Psoas muscle (tissue), 8 donors: ENCODE results near the gene MIPEP. TPM values are rescaled to one million over a fixed set of nuclear protein-coding genes. Genes with fewer than 3 reads are reported as not detected.

Experiments
- ATAC-seq, 4 donors: fragments of 200-7000 bp; cut with Tn5 transposase; one replicate each; pipeline ENCODE4 v1.9.1; 2020; ENCODE audit warnings: moderate library complexity in 3 of 4, mild to moderate bottlenecking in 2 of 4
- DNase-seq, 2 donors: peaks; one replicate each; pipeline ENCODE4 v3.0.0-alpha.2; 2020
- H3K27ac ChIP-seq: fragments of 200-600 bp; one replicate; pipeline ENCODE4 v1.8.0; 2022
- H3K27me3 ChIP-seq, 3 donors: fragments of 200-600 bp in 1 of 3; one replicate each; pipeline versions ENCODE4 v1.6.1 to v1.8.0; 2013 to 2022; ENCODE audit warnings: low read length in 2 of 3, mild to moderate bottlenecking in 2 of 3, moderate library complexity in 1 of 3; ENCODE audit not compliant: insufficient read depth in 3 of 3
- H3K36me3 ChIP-seq, 2 donors: fragments of 200-600 bp in 1 of 2; one replicate each; pipeline versions ENCODE4 v1.6.1 to v1.8.0; 2013 to 2022; ENCODE audit warnings: low read depth in 1 of 2, mild to moderate bottlenecking in 1 of 2, moderate library complexity in 1 of 2; ENCODE audit not compliant: insufficient read depth in 1 of 2
- H3K4me1 ChIP-seq: fragments of 200-600 bp; one replicate; pipeline ENCODE4 v1.8.0; 2022
- H3K4me3 ChIP-seq: fragments of 200-600 bp; one replicate; pipeline ENCODE4 v1.8.0; 2022; ENCODE audit warnings: mild to moderate bottlenecking
- H3K9me3 ChIP-seq: fragments of 200-600 bp; one replicate; pipeline ENCODE4 v1.8.0; 2022
- whole genome bisulfite sequencing, 3 donors: extraction: QIAGEN DNeasy Blood & Tissue Kit; methylation state at CpG; one replicate each; pipeline versions ENCODE4 v1.1.6 to v1.1.7; 2013; 5-methylcytosine and 5-hydroxymethylcytosine counted together
- intact Hi-C, 2 donors: fragments of 100-400 bp; cut with DNase I; formaldehyde crosslinking; loops; one replicate each; pipeline versions ENCODE4 v1.11.0 to v1.14.2; 2022
- polyA plus RNA-seq, 3 donors: library from polyadenylated mRNA; stranded (reverse); fragments of 200-250 nt; gene quantifications; one replicate each; pipeline ENCODE4 v1.2.3, GENCODE V29; 2013
- total RNA-seq, 4 donors: library from RNA; stranded (reverse); fragmentation: NEBNext Ultra II Directional in 2 of 4; extraction: Animal tissue kit (Norgen Biotek cat#: 25700) in 2 of 4; gene quantifications; one replicate each; pipeline versions ENCODE4 v1.2.1 to v1.2.4, GENCODE V29; 2021 to 2023
- TF ChIP-seq, protein P1 (sequence below): fragments of 200-600 bp; IDR thresholded peaks from one replicate; pipeline ENCODE4 v1.8.0; 2022; ENCODE audit warnings: antibody characterized with exemption
- donor health status: healthy with polysubstance abuse.
- donor health status: DM: no; HTN: no; CAD: no; lungs with moderate emphysema.
- donor health status: Bipolar disorder and iron deficiency.
- donor health status: healthy.
- donor health status: DM: yes; HTN: yes; CAD: no.
- donor health status: DM: no; HTN: no; CAD: no.
- donor health status: DM: no; HTN: no; CAD: no.
- donor health status: DM: yes; HTN: yes; CAD: no.

MIPEP gene
- total and polyA plus RNA-seq, 7 donors: 13.3 to 28.2 (median 17.0) TPM

DNA sequence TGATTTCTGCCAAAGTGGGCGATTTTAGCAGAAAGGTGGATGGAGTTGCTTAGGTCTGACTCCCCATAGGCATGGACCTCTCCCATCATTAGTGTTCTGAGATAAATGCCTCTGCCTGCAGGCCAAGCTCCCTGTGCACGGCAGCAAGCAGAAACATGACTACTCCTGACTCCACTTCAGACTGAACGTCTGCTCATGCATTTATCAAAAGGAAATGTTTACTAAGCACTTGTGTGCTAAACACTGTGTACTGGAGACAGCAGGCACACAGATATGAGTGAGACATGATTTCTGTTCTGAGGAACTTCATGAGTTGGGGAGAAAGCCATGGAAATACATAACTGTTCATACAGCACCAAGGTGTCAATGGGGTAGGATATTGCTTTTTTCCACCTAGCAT lies 149.6 kb downstream of the MIPEP start:
- TF ChIP-seq, protein P1, sequence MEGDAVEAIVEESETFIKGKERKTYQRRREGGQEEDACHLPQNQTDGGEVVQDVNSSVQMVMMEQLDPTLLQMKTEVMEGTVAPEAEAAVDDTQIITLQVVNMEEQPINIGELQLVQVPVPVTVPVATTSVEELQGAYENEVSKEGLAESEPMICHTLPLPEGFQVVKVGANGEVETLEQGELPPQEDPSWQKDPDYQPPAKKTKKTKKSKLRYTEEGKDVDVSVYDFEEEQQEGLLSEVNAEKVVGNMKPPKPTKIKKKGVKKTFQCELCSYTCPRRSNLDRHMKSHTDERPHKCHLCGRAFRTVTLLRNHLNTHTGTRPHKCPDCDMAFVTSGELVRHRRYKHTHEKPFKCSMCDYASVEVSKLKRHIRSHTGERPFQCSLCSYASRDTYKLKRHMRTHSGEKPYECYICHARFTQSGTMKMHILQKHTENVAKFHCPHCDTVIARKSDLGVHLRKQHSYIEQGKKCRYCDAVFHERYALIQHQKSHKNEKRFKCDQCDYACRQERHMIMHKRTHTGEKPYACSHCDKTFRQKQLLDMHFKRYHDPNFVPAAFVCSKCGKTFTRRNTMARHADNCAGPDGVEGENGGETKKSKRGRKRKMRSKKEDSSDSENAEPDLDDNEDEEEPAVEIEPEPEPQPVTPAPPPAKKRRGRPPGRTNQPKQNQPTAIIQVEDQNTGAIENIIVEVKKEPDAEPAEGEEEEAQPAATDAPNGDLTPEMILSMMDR: no peak
- Histone ChIP-seq H3K27ac (no peak overlapping the region), H3K4me1 (no peaks in the 10 kb centered on the region), H3K9me3 (no peaks in the 10 kb centered on the region), H3K27me3 (no peaks in the 10 kb centered on the region), H3K4me3 (no peak overlapping the region), H3K36me3 (no peaks in the 10 kb centered on the region)
- 71 to 83% (median 79%) methylated on average over 3 of the region's 3 CpGs for WGBS, 3 donors
- DNase-seq (no peak), ATAC-seq (no peak)
- intact Hi-C loops: no loop called here

DNA sequence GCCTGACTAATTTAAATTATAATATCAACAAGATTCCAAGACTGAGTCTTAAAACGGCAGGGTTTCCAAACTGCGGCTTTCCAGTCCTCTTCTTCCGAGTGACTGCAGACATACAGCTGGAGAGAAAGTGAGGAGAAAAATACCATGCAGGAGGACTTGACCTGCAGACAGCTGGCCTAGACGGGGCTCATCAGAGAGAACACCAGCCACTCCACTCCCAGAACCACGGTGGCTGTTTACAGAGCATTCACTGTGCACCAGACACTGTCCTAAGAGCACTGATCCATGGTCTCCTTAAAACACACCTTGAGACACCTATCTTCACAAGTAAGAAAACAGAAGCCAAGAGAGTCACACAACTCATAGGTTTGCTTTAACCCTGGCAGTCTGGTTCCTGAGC lies 152.7 kb downstream of the MIPEP start:
- 60 to 87% (median 61%) methylated on average over 5 of the region's 5 CpGs for WGBS, 3 donors
- H3K4me1 ChIP-seq: no peaks in the 10 kb centered on the region

DNA sequence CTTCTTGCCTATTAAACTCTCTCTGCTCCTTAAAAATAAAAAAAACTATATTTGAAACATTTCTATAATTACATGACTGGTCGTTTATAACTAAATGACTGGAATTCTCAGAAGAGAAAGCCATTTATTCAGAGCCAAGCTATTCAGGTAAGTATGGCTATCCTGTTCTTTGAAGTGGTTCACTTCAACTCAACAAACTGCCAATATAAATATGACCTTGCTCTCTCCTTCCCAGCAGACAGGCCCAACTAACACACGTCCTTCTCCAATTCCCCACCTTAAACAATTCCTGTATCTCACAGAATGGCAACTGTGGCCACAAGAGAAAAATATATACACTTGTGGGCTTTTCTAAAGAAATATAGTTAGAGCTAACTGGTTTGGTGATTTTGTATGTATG lies 153.9 kb downstream of the MIPEP start:
- WGBS, 3 donors: 69 to 76% (median 75%) methylated on average over 2 of the region's 2 CpGs

More for the DNA sequence above, 152.7 kb downstream of the MIPEP start:
- no peaks in the 10 kb centered on the region for H3K36me3 ChIP-seq
- no peak overlapping the region for H3K27ac ChIP-seq
- no peak overlapping the region for H3K4me3 ChIP-seq
- intact Hi-C loops: no loop called here
- H3K27me3 ChIP-seq: no peaks in the 10 kb centered on the region
- H3K9me3 ChIP-seq: no peaks in the 10 kb centered on the region
- no peak for DNase-seq
- TF ChIP-seq, protein P1: no peak
- no peak for ATAC-seq

DNA sequence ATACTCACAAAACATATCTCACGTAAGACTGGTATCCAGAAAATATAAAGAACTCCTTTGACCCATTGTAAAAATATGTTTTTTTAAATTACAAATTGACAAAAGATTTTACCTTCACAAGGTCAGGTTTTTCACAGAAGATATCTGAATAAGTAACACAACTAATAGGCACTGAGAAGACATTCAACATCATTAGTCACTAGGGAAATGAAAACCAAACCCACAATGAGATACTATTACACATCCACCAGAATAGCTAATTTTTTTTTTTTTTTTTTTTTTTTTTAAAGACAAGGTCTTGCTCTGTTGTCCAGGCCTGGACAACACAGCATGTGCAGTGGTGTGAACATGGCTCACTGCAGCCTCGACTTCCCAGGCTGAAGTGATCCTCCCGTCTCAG lies 157.5 kb downstream of the MIPEP start:
- DNase-seq (no peak), ATAC-seq (no peak)
- intact Hi-C loops: no loop called here
- H3K4me1 ChIP-seq: no peaks in the 10 kb centered on the region
- H3K27ac ChIP-seq: no peak overlapping the region
- WGBS, 3 donors: 96 to 100% (median 98%) methylated on average over 3 of the region's 3 CpGs
- no peak overlapping the region for H3K4me3 ChIP-seq
- no peaks in the 10 kb centered on the region for H3K27me3 ChIP-seq
- H3K36me3 ChIP-seq: peaks cover 0 to 7% of the 10 kb centered on the region in 2 donors
- TF ChIP-seq, protein P1: no peak
- no peaks in the 10 kb centered on the region for H3K9me3 ChIP-seq

More for the DNA sequence above, 153.9 kb downstream of the MIPEP start:
- intact Hi-C loops: no loop called here
- Histone ChIP-seq H3K36me3 (no peaks in the 10 kb centered on the region), H3K27me3 (no peaks in the 10 kb centered on the region), H3K4me1 (no peaks in the 10 kb centered on the region), H3K4me3 (no peak overlapping the region), H3K27ac (no peak overlapping the region), H3K9me3 (no peaks in the 10 kb centered on the region)
- DNase-seq: no peak
- TF ChIP-seq, protein P1: no peak
- ATAC-seq: no peak

DNA sequence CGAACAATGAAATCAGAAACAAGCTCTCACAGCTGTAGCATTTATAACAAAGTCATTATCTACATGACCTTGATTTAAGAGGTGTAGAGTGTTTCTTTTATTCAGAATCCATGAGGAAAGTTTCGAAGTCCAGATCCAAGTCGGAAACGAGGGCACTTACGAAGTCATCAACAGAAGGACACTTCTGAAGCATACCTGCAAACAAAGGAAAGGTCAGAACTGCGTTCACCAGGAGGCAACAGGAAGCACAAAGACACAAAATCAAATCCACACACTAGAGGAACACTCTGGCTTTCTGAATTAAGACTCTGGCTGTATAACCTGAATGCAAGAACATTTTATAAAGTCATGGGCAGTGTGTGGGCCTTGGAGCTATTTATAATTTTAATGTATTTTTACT lies 158.9 kb downstream of the MIPEP start:
- intact Hi-C loops: no loop called here
- Histone ChIP-seq H3K27me3 (no peaks in the 10 kb centered on the region), H3K27ac (no peak overlapping the region), H3K9me3 (no peaks in the 10 kb centered on the region), H3K4me3 (no peak overlapping the region), H3K4me1 (no peaks in the 10 kb centered on the region), H3K36me3 (peaks cover 0 to 7% of the 10 kb centered on the region in 2 donors)
- TF ChIP-seq, protein P1: no peak
- no peak for ATAC-seq
- WGBS, 3 donors: 88 to 92% (median 89%) methylated on average over 6 of the region's 6 CpGs
- DNase-seq: no peak
